DND-41 (cell line): ENCODE measurements around the gene SBNO1.

Experiments used
- CTCF ChIP-seq: IDR thresholded peaks from 2 replicates; pipeline ENCODE4 v1.5.1; 2012; ENCODE audit warnings: borderline replicate concordance, low read length, moderate library complexity, mild to moderate bottlenecking; ENCODE audit not compliant: poor library complexity, severe bottlenecking; ENCODE audit errors: extremely low read depth
- EZH2 ChIP-seq: IDR thresholded peaks from 3 replicates; pipeline ENCODE4 v1.6.1; 2012; ENCODE audit warnings: borderline replicate concordance, low read depth, mild to moderate bottlenecking, moderate library complexity, low read length, inconsistent platforms; ENCODE audit not compliant: severe bottlenecking

GRCh38 chr12:123335490-123335889 lies 29.2 kb downstream of the SBNO1 start:
- no peak for TF ChIP-seq EZH2
- no peak for TF ChIP-seq CTCF
